Neural cell (in vitro differentiated cells): ENCODE results near the gene TMEM175. TPM values are rescaled to one million over a fixed set of nuclear protein-coding genes. Genes with fewer than 3 reads are reported as not detected.

ENCODE experiments used
- H2AFZ ChIP-seq: fragments of 200-600, 300-800 bp; sonication (generic), shearing (Covaris generic); 2 replicates; pipeline ENCODE4 v1.6.0; 2014; ENCODE audit warnings: low read depth, mild to moderate bottlenecking, antibody characterized with exemption, low read length, moderate library complexity
- H3F3A ChIP-seq: fragments of 200-600 bp; shearing (Covaris generic); 2 replicates; pipeline ENCODE4 v1.6.1; 2016; ENCODE audit warnings: mild to moderate bottlenecking, moderate library complexity, mixed read lengths, antibody characterized with exemption, low read length; ENCODE audit not compliant: insufficient read depth, poor library complexity, severe bottlenecking
- H3K27ac ChIP-seq: fragments of 200-600, 300-800 bp; sonication (generic), shearing (Covaris generic); 2 replicates; pipeline ENCODE4 v1.5.1; 2014; ENCODE audit warnings: mild to moderate bottlenecking, low read length, moderate library complexity
- H3K27me3 ChIP-seq: fragments of 300-800, 200-600 bp; sonication (generic), shearing (Covaris generic); 2 replicates; pipeline ENCODE4 v1.6.0; 2014; ENCODE audit warnings: mild to moderate bottlenecking, low read depth, low read length, moderate library complexity; ENCODE audit not compliant: insufficient read depth
- H3K36me3 ChIP-seq: fragments of 300-800, 200-600 bp; sonication (generic), shearing (Covaris generic); 2 replicates; pipeline ENCODE4 v1.5.1; 2014; ENCODE audit warnings: mild to moderate bottlenecking, antibody characterized with exemption, low read length, moderate library complexity; ENCODE audit not compliant: insufficient read depth
- H3K4me2 ChIP-seq: fragments of 300-800, 200-600 bp; sonication (generic), shearing (Covaris generic); 2 replicates; pipeline ENCODE4 v1.6.0; 2014; ENCODE audit warnings: mild to moderate bottlenecking, low read length
- H3K4me3 ChIP-seq: fragments of 300-800, 200-600 bp; sonication (generic), shearing (Covaris generic); 2 replicates; pipeline ENCODE4 v1.5.1; 2014; ENCODE audit warnings: mild to moderate bottlenecking, low read length, moderate library complexity
- H3K79me2 ChIP-seq: fragments of 200-600 bp; shearing (Covaris generic); replicated peaks from 2 replicates; pipeline ENCODE4 v1.6.0; 2014; ENCODE audit warnings: mild to moderate bottlenecking, low read length, moderate library complexity; ENCODE audit not compliant: insufficient read depth
- H3K9ac ChIP-seq: fragments of 300-800, 200-600 bp; sonication (generic), shearing (Covaris generic); 2 replicates; pipeline ENCODE4 v1.6.1; 2016; ENCODE audit warnings: mild to moderate bottlenecking, low read length, mixed read lengths
- H3K9me2 ChIP-seq: fragments of 200-600 bp; shearing (Covaris generic); 2 replicates; pipeline ENCODE4 v1.6.1; 2016; ENCODE audit warnings: mild to moderate bottlenecking, low read length, mixed read lengths; ENCODE audit not compliant: insufficient read depth
- H3K9me3 ChIP-seq: fragments of 200-600, 300-800 bp; sonication (generic), shearing (Covaris generic); 2 replicates; pipeline ENCODE4 v1.6.1; 2016; ENCODE audit warnings: mild to moderate bottlenecking, mixed run types, low read length, moderate library complexity, mixed read lengths
- H4K20me1 ChIP-seq: fragments of 200-600 bp; shearing (Covaris generic); 2 replicates; pipeline ENCODE4 v1.6.1; 2016; ENCODE audit warnings: mild to moderate bottlenecking, mixed run types; ENCODE audit not compliant: insufficient read depth
- EP300 ChIP-seq: fragments of 450-650 bp; conservative IDR thresholded peaks from 2 replicates; pipeline ENCODE4 v1.6.1; 2014; ENCODE audit warnings: antibody characterized with exemption, mild to moderate bottlenecking, moderate library complexity; ENCODE audit not compliant: poor library complexity, severe bottlenecking
- EZH2 ChIP-seq: fragments of 200-600, 300-800 bp; shearing (Covaris generic), sonication (generic); IDR thresholded peaks from 2 replicates; pipeline ENCODE4 v1.6.1; 2014; ENCODE audit warnings: antibody characterized with exemption, low read length, borderline replicate concordance, mild to moderate bottlenecking; ENCODE audit not compliant: insufficient read depth, poor library complexity, severe bottlenecking
- MXI1 ChIP-seq: fragments of 450-650 bp; conservative IDR thresholded peaks from 2 replicates; pipeline ENCODE4 v1.6.1; 2014; ENCODE audit warnings: antibody characterized with exemption, mild to moderate bottlenecking; ENCODE audit not compliant: poor library complexity, severe bottlenecking
- POLR2AphosphoS5 ChIP-seq: IDR thresholded peaks from 2 replicates; pipeline ENCODE4 v1.6.1; 2012
- RAD21 ChIP-seq: fragments of 450-650 bp; conservative IDR thresholded peaks from 2 replicates; pipeline ENCODE4 v1.6.1; 2014; ENCODE audit warnings: antibody characterized with exemption, mild to moderate bottlenecking, moderate library complexity
- SMC3 ChIP-seq: fragments of 450-650 bp; conservative IDR thresholded peaks from 2 replicates; pipeline ENCODE4 v1.6.1; 2014; ENCODE audit warnings: antibody characterized with exemption, mild to moderate bottlenecking, moderate library complexity; ENCODE audit not compliant: poor library complexity
- TAF1 ChIP-seq: IDR thresholded peaks from 2 replicates; pipeline ENCODE4 v1.6.1; 2012; ENCODE audit warnings: low read depth
- polyA plus RNA-seq: library from polyadenylated mRNA; depleted of rRNA; stranded (reverse); fragments of >200 nt; gene quantifications from 2 replicates; pipeline ENCODE4 v1.2.3, GENCODE V29; 2014
- TF ChIP-seq, protein P1 (sequence below): fragments of 450-650 bp; IDR thresholded peaks from 2 replicates; pipeline ENCODE4 v1.5.1; 2014; ENCODE audit warnings: antibody characterized with exemption, mild to moderate bottlenecking, moderate library complexity; ENCODE audit not compliant: poor library complexity, severe bottlenecking
- TF ChIP-seq, protein P2 (sequence below): IDR thresholded peaks from 2 replicates; pipeline ENCODE4 v1.6.1; 2012; ENCODE audit warnings: borderline replicate concordance

TMEM175 gene
- polyA plus RNA-seq, 1 donor from 2014 or later, result 36.9 TPM

DNA sequence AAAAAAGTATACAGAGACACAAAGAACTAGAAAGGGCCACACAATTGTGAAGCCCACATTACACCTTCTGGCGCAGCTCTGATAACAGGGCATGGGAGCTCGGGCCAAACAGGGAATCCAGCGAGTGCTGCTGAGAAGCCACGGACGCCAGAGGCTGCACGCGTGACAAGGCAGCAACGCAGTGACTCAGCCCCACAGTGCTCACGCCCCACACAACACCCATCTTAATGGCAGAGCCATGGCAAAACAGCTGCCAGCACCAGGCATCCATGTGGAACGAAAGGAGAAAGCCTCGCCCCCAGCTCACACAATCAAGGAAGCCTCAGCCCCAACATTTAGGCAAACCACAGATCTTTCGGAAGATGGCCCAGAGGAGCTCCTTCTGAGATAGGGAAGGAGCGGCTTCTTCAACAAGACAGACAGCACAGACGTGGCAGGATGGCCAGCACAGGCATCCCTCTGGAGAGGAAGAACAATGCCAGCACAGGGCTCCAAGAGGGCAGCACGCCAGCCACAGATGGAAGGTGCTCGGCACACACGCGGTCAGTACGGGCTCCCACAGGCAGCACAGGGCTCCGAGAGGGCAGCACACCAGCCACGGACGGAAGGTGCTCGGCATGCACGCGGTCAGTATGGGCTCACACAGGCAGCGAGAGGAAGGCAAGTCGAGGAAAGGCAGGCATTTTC, 33.2 kb upstream of the TMEM175 start:
- Histone ChIP-seq H3K9me2 (no peaks in the 10 kb centered on the region), H3K36me3 (no peaks in the 10 kb centered on the region), H3F3A (no peaks in the 10 kb centered on the region), H3K27ac (no peak overlapping the region), H3K4me2 (no peak overlapping the region), H4K20me1 (no peaks in the 10 kb centered on the region), H3K27me3 (no peaks in the 10 kb centered on the region), H3K4me3 (no peak overlapping the region), H3K9me3 (no peaks in the 10 kb centered on the region), H2AFZ (no peak overlapping the region), H3K9ac (no peak overlapping the region), H3K79me2 (no peaks in the 10 kb centered on the region)
- TF ChIP-seq POLR2AphosphoS5, result no peak
- TF ChIP-seq TAF1, result no peak
- TF ChIP-seq EZH2, result no peak
- no peak for TF ChIP-seq MXI1
- TF ChIP-seq, protein P1, sequence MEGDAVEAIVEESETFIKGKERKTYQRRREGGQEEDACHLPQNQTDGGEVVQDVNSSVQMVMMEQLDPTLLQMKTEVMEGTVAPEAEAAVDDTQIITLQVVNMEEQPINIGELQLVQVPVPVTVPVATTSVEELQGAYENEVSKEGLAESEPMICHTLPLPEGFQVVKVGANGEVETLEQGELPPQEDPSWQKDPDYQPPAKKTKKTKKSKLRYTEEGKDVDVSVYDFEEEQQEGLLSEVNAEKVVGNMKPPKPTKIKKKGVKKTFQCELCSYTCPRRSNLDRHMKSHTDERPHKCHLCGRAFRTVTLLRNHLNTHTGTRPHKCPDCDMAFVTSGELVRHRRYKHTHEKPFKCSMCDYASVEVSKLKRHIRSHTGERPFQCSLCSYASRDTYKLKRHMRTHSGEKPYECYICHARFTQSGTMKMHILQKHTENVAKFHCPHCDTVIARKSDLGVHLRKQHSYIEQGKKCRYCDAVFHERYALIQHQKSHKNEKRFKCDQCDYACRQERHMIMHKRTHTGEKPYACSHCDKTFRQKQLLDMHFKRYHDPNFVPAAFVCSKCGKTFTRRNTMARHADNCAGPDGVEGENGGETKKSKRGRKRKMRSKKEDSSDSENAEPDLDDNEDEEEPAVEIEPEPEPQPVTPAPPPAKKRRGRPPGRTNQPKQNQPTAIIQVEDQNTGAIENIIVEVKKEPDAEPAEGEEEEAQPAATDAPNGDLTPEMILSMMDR, result no peak
- TF ChIP-seq SMC3, result no peak
- no peak for TF ChIP-seq RAD21
- TF ChIP-seq, protein P2, sequence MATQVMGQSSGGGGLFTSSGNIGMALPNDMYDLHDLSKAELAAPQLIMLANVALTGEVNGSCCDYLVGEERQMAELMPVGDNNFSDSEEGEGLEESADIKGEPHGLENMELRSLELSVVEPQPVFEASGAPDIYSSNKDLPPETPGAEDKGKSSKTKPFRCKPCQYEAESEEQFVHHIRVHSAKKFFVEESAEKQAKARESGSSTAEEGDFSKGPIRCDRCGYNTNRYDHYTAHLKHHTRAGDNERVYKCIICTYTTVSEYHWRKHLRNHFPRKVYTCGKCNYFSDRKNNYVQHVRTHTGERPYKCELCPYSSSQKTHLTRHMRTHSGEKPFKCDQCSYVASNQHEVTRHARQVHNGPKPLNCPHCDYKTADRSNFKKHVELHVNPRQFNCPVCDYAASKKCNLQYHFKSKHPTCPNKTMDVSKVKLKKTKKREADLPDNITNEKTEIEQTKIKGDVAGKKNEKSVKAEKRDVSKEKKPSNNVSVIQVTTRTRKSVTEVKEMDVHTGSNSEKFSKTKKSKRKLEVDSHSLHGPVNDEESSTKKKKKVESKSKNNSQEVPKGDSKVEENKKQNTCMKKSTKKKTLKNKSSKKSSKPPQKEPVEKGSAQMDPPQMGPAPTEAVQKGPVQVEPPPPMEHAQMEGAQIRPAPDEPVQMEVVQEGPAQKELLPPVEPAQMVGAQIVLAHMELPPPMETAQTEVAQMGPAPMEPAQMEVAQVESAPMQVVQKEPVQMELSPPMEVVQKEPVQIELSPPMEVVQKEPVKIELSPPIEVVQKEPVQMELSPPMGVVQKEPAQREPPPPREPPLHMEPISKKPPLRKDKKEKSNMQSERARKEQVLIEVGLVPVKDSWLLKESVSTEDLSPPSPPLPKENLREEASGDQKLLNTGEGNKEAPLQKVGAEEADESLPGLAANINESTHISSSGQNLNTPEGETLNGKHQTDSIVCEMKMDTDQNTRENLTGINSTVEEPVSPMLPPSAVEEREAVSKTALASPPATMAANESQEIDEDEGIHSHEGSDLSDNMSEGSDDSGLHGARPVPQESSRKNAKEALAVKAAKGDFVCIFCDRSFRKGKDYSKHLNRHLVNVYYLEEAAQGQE, result no peak
- TF ChIP-seq EP300, result no peak

DNA sequence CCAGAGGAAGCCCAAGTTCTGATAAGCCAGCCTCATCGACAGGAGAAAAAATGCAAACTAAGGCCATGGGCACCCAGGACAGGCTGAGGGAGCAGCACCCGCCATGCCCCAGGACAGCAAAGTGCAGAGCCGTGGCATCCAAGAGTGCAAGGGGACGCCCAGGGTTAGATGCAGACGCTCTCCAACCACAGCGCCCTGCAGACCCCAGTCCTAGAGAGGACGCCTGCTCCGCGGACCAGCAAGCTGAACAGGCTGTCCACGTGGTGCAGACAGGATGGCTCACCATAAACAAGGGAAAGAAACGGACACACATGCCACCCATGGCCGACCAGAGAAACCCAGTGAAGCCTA, 32.7 kb upstream of the TMEM175 start:
- no peaks in the 10 kb centered on the region for H3K79me2 ChIP-seq
- no peaks in the 10 kb centered on the region for H4K20me1 ChIP-seq
- no peak overlapping the region for H3K4me2 ChIP-seq
- H3K9me2 ChIP-seq, result no peaks in the 10 kb centered on the region
- H3K9me3 ChIP-seq, result no peaks in the 10 kb centered on the region
- H2AFZ ChIP-seq, result no peak overlapping the region
- H3K27me3 ChIP-seq, result no peaks in the 10 kb centered on the region
- no peak overlapping the region for H3K9ac ChIP-seq
- no peaks in the 10 kb centered on the region for H3K36me3 ChIP-seq
- H3F3A ChIP-seq, result no peaks in the 10 kb centered on the region
- TF ChIP-seq, protein P2, result no peak
- TF ChIP-seq RAD21, result no peak
- TF ChIP-seq SMC3, result no peak
- no peak for TF ChIP-seq TAF1
- no peak for TF ChIP-seq EZH2
- TF ChIP-seq POLR2AphosphoS5, result no peak
- TF ChIP-seq, protein P1, result no peak
- TF ChIP-seq MXI1, result no peak
- no peak for TF ChIP-seq EP300
- no peak overlapping the region for H3K27ac ChIP-seq
- H3K4me3 ChIP-seq, result no peak overlapping the region
